Stimulated activated CD8-positive, alpha-beta memory T cell treated with anti-CD3 and anti-CD28 coated beads, Interleukin-7, amount 100 ng/mL, for 1 hour (primary cell): Measurements from ENCODE around the gene FAM131B.
"Not testable (repeated sequence)": the region's sequence is repeated elsewhere in the genome, so short reads cannot be mapped to it uniquely, and the experiment has no call there.

Source experiments
- DNase-seq, 2 donors: peaks; one replicate each; pipeline ENCODE4 v3.0.0-alpha.2; 2020; ENCODE audit warnings: low read depth in 2 of 2

The FAM131B gene

GRCh38 chr7:143395187-143396149 is 33.0 kb upstream of the FAM131B start:
- DNase-seq, result no peak

- DNase-seq, result no peak
Observed at GRCh38 chr7:143394777-143395176, 32.3 kb upstream of the FAM131B start.

GRCh38 chr7:143394068-143394467 is 31.6 kb upstream of the FAM131B start:
- no peak for DNase-seq

GRCh38 chr7:143393267-143394041 is 30.9 kb upstream of the FAM131B start:
- DNase-seq, result no peak

- DNase-seq, result no peak
Observed at GRCh38 chr7:143392875-143393266, 30.4 kb upstream of the FAM131B start.

- DNase-seq, result not testable (repeated sequence)
Observed at GRCh38 chr7:143392427-143392826, 29.9 kb upstream of the FAM131B start.

- no peak for DNase-seq
Observed at GRCh38 chr7:143391462-143392404, 29.2 kb upstream of the FAM131B start.

GRCh38 chr7:143390773-143391317 is 28.3 kb upstream of the FAM131B start:
- DNase-seq, result no peak

- no peak for DNase-seq
Observed at GRCh38 chr7:143390104-143390772, 27.7 kb upstream of the FAM131B start.

- no peak for DNase-seq
Observed at GRCh38 chr7:143389316-143390103, 27.0 kb upstream of the FAM131B start.

- no peak for DNase-seq
Observed at GRCh38 chr7:143388491-143389101, 26.1 kb upstream of the FAM131B start.

- no peak for DNase-seq
Observed at GRCh38 chr7:143388051-143388450, 25.5 kb upstream of the FAM131B start.

GRCh38 chr7:143387156-143387975 is 24.9 kb upstream of the FAM131B start:
- DNase-seq, result no peak

- no peak for DNase-seq
Observed at GRCh38 chr7:143385891-143386781, 23.6 kb upstream of the FAM131B start.

- DNase-seq, result no peak
Observed at GRCh38 chr7:143384661-143385631, 22.4 kb upstream of the FAM131B start.

- DNase-seq, result no peak
Observed at GRCh38 chr7:143384148-143384547, 21.6 kb upstream of the FAM131B start.

GRCh38 chr7:143383642-143383957 is 21.1 kb upstream of the FAM131B start:
- no peak for DNase-seq
